AG09319 (cell line): ENCODE data around the gene LYST.
A peak's percentile ranks its signal among the peaks of the same experiment; 100 is the strongest.
"Not testable (repeated sequence)": the region's sequence is repeated elsewhere in the genome, so short reads cannot be mapped to it uniquely, and the experiment has no call there.

Experiments used
- DNase-seq: peaks from one replicate; pipeline ENCODE4 v3.0.0-alpha.2; 2010; ENCODE audit warnings: low read depth; ENCODE audit errors: extremely low read depth
- TF ChIP-seq, protein P1 (sequence below): IDR thresholded peaks from 2 replicates; pipeline ENCODE4 v1.5.1; 2011; ENCODE audit warnings: low read depth, mild to moderate bottlenecking, inconsistent platforms, low read length, moderate library complexity

Gene LYST, protein sequence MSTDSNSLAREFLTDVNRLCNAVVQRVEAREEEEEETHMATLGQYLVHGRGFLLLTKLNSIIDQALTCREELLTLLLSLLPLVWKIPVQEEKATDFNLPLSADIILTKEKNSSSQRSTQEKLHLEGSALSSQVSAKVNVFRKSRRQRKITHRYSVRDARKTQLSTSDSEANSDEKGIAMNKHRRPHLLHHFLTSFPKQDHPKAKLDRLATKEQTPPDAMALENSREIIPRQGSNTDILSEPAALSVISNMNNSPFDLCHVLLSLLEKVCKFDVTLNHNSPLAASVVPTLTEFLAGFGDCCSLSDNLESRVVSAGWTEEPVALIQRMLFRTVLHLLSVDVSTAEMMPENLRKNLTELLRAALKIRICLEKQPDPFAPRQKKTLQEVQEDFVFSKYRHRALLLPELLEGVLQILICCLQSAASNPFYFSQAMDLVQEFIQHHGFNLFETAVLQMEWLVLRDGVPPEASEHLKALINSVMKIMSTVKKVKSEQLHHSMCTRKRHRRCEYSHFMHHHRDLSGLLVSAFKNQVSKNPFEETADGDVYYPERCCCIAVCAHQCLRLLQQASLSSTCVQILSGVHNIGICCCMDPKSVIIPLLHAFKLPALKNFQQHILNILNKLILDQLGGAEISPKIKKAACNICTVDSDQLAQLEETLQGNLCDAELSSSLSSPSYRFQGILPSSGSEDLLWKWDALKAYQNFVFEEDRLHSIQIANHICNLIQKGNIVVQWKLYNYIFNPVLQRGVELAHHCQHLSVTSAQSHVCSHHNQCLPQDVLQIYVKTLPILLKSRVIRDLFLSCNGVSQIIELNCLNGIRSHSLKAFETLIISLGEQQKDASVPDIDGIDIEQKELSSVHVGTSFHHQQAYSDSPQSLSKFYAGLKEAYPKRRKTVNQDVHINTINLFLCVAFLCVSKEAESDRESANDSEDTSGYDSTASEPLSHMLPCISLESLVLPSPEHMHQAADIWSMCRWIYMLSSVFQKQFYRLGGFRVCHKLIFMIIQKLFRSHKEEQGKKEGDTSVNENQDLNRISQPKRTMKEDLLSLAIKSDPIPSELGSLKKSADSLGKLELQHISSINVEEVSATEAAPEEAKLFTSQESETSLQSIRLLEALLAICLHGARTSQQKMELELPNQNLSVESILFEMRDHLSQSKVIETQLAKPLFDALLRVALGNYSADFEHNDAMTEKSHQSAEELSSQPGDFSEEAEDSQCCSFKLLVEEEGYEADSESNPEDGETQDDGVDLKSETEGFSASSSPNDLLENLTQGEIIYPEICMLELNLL (N-terminal part only)

DNA sequence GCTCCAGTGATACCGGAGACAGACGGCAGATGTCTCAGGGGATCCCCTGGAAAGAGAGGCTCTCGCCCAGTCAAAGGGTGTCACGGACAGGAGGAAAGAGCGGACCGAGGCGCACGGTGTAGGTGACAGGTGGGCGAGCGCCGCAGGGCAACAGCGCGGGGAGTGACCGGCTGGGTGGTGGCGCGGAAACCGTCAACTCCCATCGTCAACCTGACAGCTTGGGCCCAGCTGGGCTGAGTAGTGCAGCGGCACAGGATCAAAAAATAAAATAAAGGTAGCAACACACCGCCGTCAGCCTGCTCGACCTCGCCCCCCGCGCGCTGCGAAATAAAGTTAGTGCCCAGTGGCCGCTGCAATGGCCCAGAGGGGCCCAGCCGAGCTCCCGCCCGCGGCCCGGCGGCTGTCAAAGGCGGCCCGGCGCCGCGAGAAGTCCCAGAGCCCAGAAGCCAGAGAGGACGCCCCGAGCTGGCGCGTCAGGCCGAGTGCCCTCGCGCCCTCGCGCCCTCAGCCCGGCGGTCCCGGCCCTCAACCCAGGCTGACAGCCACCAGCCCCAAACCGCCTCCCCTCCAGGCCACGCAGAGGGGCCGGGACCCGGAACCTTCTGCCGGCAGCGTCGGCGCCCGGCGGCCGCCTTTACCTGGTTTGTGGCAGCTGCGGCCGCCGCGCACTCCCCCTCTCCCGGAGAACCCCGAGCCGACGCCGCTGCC lies at the start of gene LYST:
TSS of gene LYST (minus strand) at position 702 of the 708 bp plus-strand sequence. CDS start 36,489 bp downstream, outside the sequence.
- no peak for DNase-seq

DNA sequence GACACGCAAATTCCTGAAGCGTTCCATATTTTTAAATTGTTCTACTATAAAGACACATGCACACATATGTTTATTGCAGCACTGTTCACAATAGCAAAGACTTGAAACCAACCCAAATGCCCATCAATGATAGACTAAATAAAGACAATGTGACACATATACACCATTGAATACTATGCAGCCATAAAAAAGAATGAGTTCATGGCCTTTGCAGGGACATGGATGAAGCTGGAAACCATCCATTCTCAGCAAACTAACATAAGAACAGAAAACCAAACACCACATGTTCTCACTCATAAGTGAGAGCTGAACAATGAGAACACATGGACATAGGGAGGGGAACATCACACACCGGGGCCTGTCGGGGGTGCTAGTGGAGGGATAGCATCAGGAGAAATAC lies 48.8 kb upstream of the LYST start:
- not testable (repeated sequence) for DNase-seq

More for the DNA sequence above, at the start of gene LYST:
- TF ChIP-seq, protein P1, sequence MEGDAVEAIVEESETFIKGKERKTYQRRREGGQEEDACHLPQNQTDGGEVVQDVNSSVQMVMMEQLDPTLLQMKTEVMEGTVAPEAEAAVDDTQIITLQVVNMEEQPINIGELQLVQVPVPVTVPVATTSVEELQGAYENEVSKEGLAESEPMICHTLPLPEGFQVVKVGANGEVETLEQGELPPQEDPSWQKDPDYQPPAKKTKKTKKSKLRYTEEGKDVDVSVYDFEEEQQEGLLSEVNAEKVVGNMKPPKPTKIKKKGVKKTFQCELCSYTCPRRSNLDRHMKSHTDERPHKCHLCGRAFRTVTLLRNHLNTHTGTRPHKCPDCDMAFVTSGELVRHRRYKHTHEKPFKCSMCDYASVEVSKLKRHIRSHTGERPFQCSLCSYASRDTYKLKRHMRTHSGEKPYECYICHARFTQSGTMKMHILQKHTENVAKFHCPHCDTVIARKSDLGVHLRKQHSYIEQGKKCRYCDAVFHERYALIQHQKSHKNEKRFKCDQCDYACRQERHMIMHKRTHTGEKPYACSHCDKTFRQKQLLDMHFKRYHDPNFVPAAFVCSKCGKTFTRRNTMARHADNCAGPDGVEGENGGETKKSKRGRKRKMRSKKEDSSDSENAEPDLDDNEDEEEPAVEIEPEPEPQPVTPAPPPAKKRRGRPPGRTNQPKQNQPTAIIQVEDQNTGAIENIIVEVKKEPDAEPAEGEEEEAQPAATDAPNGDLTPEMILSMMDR = peak; percentile 43

DNA sequence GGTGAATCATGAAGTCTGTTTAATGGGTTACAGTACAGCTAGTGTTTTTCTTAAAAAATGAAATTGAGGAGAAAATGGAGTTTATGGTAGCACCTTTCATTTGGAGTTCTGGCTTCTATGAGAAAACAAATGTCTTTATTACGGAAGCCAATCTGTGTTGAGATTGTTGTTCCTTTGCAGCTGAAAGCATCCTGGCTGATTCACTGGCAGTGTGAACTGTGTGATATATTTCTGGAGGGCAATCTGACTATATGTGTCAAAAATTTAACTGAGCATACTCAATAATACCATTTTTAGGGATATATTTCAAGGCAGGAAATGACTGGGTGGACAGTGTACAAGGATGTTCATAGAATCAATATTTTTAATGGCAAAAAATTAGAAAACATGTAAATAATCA lies 46.6 kb upstream of the LYST start:
- no peak for DNase-seq
- TF ChIP-seq, protein P1 = no peak

DNA sequence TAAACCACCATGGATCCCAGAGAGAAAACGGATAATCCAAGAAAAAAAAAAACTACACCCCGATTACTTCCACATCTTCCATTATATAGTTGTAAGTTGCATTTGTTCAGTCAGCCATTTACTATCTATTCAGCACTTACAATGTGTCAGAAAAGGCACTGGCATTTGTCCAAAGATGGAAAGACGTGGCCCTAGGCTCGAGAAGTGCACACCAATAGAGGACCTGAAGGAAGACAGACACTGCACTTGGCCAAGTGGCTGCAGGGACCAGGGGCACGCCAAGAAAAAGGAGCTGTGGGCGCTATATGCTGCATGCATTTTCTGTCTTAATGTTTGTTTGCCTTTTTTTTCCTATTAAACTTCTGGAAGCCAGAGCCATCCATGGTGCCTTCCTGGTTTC lies 45.2 kb upstream of the LYST start:
- TF ChIP-seq, protein P1 = no peak
- DNase-seq = no peak

DNA sequence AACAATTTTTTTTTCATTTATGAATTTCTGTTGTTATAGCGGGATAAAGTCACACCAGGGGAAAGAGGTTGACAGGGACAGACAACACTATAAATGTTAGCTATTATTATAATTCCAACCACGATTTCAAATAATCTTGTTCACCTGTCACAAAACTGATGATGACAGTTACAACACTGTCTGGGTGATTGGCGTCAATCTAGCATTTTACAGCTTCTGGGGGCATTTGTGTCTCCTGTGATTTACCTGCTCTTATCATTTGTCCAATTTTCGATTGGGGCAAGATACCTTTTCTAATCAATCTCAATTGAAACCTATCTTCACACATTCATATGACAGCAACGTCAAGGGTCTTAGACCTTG lies 44.6 kb upstream of the LYST start:
- no peak for DNase-seq
- TF ChIP-seq, protein P1 = no peak

DNA sequence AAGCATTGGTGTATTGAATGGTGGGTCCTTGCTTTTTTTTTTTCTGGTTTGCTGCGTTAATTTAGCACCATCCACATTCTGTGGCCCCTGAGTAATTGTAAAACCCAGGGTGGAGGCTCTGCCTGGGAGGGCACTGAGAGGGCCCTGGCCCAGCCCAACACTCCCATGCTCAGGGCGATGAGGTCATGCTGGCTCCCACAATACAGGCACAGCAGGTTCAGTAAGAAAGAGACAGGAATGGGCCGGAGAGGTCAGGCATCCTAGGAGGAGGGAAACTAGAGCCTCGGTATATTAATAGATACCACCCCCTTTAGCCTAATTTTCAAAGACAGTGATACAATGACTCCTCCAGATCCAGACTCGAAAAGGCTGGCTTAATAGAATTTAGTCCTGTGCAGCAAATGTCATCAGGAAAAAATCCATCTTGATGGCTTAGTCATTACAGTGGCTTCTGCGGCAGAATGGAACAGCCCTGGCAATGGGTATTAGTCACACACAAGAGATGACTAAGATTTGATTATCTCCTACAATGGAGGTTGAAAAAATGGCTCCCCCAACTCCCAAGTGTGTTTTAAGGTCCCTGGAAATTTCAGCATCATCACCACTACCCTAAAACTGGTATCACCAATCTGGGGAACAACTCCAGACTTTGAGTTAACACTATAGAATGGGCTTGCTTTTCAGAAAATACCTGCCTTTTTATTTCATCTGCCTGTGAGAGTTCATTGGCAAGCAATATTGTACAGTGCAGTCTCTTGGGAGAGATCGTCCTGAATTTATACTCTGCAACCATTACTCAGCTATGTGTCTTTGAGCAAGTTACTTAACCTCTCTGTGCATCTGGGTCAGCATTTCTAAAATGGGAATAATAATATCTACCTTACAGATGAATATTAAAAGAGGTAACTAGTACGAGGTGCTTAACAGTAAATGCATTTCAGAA lies 43.9 kb upstream of the LYST start:
- TF ChIP-seq, protein P1 = no peak
- DNase-seq = no peak
